ENCODE measurements around the gene CACNB1.

Gene CACNB1

DNA sequence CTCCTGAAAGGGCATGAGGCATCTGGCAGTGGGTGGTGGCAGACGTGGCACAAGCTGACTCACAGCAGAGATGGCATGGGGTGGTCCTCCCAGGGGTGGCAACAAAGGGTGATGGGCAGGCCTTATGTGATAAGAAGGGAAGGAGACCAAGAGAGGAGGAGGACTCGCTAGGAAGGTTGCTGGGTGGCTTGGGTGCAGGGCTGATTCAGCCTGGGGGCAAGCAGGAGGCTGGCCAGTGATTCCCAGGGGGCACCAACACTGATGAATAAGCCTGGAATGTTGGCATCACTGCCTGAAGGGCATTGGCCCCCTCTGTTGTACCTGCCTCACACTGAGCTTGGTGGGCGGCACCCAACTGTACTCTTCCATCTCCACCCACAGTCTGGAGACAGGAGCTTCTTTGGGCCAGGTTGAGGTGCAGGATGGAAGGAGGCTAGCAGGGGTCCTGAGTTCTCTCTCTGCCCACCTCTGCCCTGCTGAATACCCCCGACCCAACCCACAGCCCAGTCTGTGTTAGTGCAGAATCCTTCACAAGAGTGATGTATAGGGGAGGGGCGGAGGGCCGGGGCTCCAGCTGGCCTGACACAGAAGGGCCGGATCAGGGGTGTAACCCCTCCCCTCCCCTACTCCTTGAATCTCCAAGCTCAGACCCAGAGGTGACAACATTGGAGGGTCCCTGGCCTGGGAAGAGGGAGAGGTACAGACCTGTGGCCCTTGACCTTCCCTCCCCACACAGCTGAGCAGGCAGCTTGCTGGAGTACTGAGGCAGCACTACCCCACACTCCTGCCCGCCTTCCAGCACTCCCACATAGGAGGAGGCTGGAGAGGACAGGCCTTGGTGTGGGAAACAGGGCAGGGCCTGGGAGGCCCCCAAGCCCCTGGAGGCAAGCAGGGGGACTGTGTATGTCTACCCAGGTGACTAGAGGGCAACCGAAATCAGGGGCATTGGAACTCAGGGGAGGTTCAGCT lies 25.7 kb upstream of the CACNB1 start:
- ATAC-seq (replicated peaks; ENCODE audit: extremely low read depth, poor library complexity, severe bottlenecking) (no peak), DNase-seq (ENCODE audit: low spot score in 2 of 2) (no peak)
- Mint-ChIP-seq H3K9me3 (no peaks in the 10 kb centered on the region), H3K27me3 (peaks cover 36% of the 10 kb centered on the region), H3K27ac (ENCODE audit: low read depth) (no peak overlapping the region), H3K4me1 (peaks cover 7% of the 10 kb centered on the region), H3K36me3 (ENCODE audit: insufficient read depth) (peaks cover 3% of the 10 kb centered on the region), H3K4me3 (peak overlapping the region; percentile 73)

DNA sequence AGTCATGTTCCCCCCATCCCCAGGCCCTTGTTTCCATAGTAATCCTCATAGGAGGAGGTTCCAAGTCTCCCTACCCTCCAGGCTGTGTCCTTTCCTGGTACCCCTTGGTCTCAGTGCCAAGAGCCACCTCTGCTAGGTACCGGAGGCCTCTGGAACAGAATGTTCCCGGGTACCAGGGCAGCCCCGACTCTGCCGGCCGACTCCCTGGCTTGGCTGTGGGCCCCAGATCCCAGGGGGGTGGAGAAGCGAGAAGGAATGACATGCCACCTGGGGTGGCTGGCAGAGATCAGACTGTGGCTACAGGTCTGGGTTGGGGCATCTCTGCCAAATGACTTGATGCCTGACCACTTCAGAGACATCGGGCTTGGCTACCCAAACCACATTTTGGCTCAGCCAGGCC lies 24.7 kb upstream of the CACNB1 start:
- Mint-ChIP-seq H3K4me1 (peaks cover 7% of the 10 kb centered on the region), H3K4me3 (no peak overlapping the region), H3K27me3 (peaks cover 28% of the 10 kb centered on the region), H3K27ac (ENCODE audit: low read depth) (no peak overlapping the region), H3K9me3 (no peaks in the 10 kb centered on the region), H3K36me3 (ENCODE audit: insufficient read depth) (peaks cover 3% of the 10 kb centered on the region)
- no peak for DNase-seq (ENCODE audit: low spot score in 2 of 2)
- no peak for ATAC-seq (replicated peaks; ENCODE audit: extremely low read depth, poor library complexity, severe bottlenecking)

DNA sequence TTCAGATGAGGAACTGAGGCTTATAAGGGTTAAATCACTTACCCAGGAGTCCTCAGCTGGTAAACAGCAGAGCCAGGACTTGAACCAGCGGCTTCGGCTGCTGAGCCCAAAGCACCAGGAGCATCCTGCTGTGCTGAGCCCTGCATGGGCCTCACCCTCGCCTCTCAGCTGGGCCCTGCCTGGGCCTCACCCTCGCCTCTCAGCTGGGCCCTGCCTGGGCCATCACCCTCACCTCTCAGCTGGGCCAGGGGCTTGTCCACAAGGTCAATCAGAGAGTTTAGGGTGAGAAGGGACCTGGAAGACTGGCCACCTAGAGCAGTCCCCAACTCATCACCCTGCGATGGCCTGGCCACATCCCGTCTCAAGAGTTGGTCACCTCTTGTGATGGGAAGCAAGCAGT lies 24.1 kb upstream of the CACNB1 start:
- no peak for ATAC-seq (replicated peaks; ENCODE audit: extremely low read depth, poor library complexity, severe bottlenecking)
- Mint-ChIP-seq H3K27me3 (peaks cover 30% of the 10 kb centered on the region), H3K36me3 (ENCODE audit: insufficient read depth) (peaks cover 3% of the 10 kb centered on the region), H3K4me1 (peaks cover 7% of the 10 kb centered on the region), H3K9me3 (no peaks in the 10 kb centered on the region), H3K4me3 (no peak overlapping the region), H3K27ac (ENCODE audit: low read depth) (no peak overlapping the region)
- no peak for DNase-seq (ENCODE audit: low spot score in 2 of 2)

DNA sequence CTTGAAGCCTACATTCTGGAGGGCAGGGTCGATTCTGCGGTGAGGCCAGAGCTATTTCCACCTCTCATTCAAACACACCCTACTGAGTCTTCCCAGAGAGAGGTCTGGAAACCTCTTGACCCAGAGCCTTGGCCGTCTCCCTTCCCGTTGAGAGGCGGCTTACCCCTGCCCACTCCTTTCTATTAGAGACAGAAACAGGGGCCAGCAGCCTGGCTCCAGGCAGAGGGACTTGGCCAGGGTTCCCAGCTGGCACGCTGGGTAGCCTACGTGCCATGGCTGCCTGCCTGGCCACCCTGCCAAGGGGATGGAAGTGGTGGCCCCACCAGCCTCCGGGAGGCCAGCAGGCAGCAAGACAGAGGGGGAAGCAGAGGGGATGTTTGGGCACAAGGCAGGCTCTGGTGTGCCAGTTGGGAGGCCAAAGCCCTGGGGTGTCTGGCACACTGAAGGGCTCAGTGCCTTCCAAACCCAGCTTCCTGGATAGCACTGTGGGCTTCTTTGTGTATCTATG lies 22.2 kb upstream of the CACNB1 start:
- peaks cover 3% of the 10 kb centered on the region for H3K36me3 Mint-ChIP-seq (ENCODE audit: insufficient read depth)
- no peaks in the 10 kb centered on the region for H3K9me3 Mint-ChIP-seq
- no peak overlapping the region for H3K4me3 Mint-ChIP-seq
- peaks cover 38% of the 10 kb centered on the region for H3K27me3 Mint-ChIP-seq
- H3K27ac Mint-ChIP-seq (ENCODE audit: low read depth), result no peak overlapping the region
- ATAC-seq (replicated peaks; ENCODE audit: extremely low read depth, poor library complexity, severe bottlenecking), result no peak
- DNase-seq (ENCODE audit: low spot score in 2 of 2), result no peak
- H3K4me1 Mint-ChIP-seq, result no peaks in the 10 kb centered on the region

DNA sequence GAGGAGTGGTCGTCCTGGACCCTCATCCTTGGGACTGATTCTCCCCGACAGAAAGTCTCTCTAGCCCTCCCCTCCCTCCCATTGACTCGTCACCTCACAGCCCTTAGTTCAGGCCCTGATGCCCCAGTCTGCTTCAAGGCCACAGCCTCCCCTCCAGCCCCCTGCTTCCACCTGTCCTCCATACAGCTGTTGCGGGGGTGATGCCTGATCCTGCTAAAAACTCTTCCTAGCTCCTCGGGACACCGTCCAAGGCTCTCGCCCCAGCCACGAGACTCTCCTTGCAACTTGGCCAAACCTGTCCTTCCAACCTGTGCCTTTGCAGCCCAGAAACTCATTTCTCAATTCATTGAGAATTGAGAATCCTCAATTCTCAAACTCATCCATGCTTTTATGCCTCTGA lies 21.4 kb upstream of the CACNB1 start:
- Mint-ChIP-seq H3K9me3 (no peaks in the 10 kb centered on the region), H3K4me3 (no peak overlapping the region), H3K27me3 (peaks cover 39% of the 10 kb centered on the region), H3K27ac (ENCODE audit: low read depth) (no peak overlapping the region), H3K4me1 (no peaks in the 10 kb centered on the region), H3K36me3 (ENCODE audit: insufficient read depth) (peaks cover under 1% of the 10 kb centered on the region)
- DNase-seq (ENCODE audit: low spot score in 2 of 2), result no peak
- no peak for ATAC-seq (replicated peaks; ENCODE audit: extremely low read depth, poor library complexity, severe bottlenecking)

DNA sequence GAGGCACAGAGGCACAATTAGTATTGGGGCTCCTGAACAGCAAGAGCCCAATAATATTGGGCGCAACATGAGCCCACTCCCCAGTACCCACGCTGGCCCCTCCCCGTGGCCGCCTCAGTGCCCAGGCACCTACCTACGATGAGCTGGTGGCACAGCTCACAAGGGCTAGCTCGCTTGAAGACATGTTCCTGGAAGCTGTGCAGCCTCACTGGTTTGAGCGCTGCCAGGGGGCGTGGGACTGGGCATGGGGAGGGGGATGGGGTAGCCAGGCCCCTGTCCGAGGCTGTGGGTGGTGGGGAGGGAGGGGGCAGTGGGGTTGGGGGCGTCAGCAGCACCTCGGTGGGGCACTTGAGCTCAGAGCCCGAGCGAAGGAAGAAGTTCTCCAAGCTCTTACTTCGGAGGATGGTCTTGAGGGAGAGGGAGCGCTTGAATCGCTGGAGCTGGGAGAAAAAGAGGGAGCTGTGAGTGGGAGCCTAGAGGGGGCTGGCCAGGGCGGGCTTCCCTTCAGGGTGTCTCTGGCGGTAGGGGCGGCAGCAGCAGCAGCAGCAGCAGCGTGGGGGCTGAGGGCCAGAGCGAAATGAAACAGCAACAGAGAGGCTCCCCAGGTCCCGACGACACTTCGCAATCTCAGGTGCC lies 20.4 kb upstream of the CACNB1 start:
- Mint-ChIP-seq H3K36me3 (ENCODE audit: insufficient read depth) (no peaks in the 10 kb centered on the region), H3K27ac (ENCODE audit: low read depth) (no peak overlapping the region), H3K4me1 (no peaks in the 10 kb centered on the region), H3K9me3 (no peaks in the 10 kb centered on the region), H3K27me3 (peaks cover 41% of the 10 kb centered on the region), H3K4me3 (no peak overlapping the region)
- no peak for DNase-seq (ENCODE audit: low spot score in 2 of 2)
- no peak for ATAC-seq (replicated peaks; ENCODE audit: extremely low read depth, poor library complexity, severe bottlenecking)

DNA sequence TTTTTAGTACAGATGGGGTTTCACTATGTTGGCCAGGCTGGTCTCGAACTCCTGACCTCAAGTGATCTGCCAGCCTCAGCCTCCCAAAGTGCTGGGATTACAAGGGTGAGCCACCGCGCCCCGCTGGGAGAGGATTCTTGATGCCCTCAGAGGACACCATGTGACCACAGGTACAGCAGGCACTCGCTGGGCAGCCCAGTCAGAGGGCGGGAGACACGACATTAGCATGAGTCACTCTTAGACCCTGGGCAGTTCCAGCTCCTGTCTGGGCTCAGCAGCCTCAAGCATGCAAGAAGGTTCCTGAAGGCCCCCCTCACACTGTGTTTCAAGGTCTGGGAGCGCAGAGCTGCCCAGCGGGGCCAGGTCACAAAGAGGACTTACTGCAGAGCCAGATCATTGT lies 16.4 kb upstream of the CACNB1 start:
- no peak for ATAC-seq (replicated peaks; ENCODE audit: extremely low read depth, poor library complexity, severe bottlenecking)
- Mint-ChIP-seq H3K36me3 (ENCODE audit: insufficient read depth) (peaks cover 3% of the 10 kb centered on the region), H3K4me1 (peaks cover 14% of the 10 kb centered on the region), H3K27me3 (peaks cover 42% of the 10 kb centered on the region), H3K4me3 (no peak overlapping the region), H3K9me3 (no peaks in the 10 kb centered on the region), H3K27ac (ENCODE audit: low read depth) (no peak overlapping the region)
- no peak for DNase-seq (ENCODE audit: low spot score in 2 of 2)

DNA sequence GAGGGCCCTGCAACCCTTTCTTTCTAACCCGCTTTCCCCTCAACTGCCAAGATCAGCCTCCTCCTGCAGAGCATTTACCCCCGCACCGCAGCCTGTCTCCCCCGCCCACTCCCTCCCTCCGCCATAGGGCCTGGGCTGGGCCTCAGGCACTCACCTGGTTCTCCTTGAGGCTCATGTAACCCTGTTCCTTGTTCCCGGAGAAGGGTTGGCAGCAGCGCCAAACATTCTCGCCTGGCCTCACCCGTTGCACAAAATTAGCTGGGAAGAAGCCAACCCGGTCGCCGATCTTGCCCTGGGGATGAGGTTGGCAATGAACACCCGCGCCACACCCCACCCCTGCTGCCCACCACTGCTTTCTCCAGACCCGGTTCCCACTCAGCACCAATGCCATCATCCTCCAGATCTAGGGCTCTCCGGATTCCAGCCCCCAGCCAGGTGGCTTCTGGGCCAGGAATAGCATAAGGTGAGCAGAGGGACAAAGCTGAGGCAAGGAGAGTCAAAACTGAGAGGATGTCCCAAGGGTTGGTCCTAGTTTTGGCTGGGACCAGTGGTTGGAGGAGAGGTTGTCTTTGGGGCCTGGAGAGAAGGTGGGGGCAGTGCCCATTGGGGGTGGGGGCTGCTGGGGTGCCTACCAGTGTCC lies 15.5 kb upstream of the CACNB1 start:
- DNase-seq (ENCODE audit: low spot score in 2 of 2), result no peak
- Mint-ChIP-seq H3K4me1 (peaks cover 14% of the 10 kb centered on the region), H3K27me3 (peaks cover 42% of the 10 kb centered on the region), H3K27ac (ENCODE audit: low read depth) (no peak overlapping the region), H3K4me3 (no peak overlapping the region), H3K36me3 (ENCODE audit: insufficient read depth) (peaks cover 3% of the 10 kb centered on the region), H3K9me3 (no peaks in the 10 kb centered on the region)
- no peak for ATAC-seq (replicated peaks; ENCODE audit: extremely low read depth, poor library complexity, severe bottlenecking)

DNA sequence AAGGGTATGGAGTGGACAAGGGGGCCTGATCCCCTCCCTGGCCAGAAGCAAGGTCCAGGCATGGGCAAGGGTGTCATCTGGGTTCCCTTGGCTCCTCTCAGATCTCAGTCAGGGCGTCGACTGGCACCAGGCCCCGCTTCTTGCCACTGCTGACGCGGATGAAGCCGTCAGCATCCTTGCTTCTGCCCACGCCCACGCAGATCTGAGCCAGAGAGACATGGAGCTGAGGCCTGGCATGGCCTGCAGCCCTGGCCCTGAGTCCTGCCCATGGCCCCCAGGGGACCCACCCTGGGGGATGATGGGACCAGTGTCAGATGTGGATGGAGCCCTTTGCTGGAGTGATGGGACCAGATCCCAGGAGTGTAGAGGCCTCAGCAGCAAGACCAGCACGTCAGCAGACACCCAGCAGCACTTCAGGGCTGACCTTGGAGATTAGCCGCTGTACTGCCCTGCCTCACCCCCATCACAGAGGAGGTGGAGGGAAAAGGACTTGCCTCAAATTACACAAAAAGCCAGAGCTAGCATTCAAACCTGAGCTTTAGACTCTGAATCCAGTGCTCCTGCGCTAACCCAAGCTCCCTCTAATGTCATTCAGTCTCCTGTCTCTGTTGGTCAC lies 14.8 kb upstream of the CACNB1 start:
- peaks cover 15% of the 10 kb centered on the region for H3K4me1 Mint-ChIP-seq
- H3K27ac Mint-ChIP-seq (ENCODE audit: low read depth), result no peak overlapping the region
- no peaks in the 10 kb centered on the region for H3K9me3 Mint-ChIP-seq
- ATAC-seq (replicated peaks; ENCODE audit: extremely low read depth, poor library complexity, severe bottlenecking) (no peak), DNase-seq (ENCODE audit: low spot score in 2 of 2) (no peak)
- H3K4me3 Mint-ChIP-seq, result no peak overlapping the region
- H3K36me3 Mint-ChIP-seq (ENCODE audit: insufficient read depth), result peaks cover 3% of the 10 kb centered on the region
- peaks cover 41% of the 10 kb centered on the region for H3K27me3 Mint-ChIP-seq

DNA sequence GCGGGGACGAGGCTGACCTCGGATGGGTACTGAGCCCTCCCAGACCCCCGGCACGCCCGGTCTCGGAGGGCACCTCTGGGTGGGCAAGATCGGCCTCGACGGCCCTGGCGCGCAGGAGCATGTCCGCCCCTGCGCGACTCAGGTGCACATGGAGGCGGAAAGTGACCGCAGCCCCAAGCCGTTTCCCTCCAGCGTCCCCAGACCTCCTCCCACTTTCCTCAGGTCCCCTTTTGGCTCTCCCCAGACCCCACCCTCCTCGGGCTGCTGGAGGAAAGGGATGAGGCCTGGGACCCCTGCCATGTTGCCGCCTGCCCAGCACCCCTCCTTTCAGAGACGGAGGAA lies 12.6 kb upstream of the CACNB1 start:
- Mint-ChIP-seq H3K9me3 (no peaks in the 10 kb centered on the region), H3K4me1 (peaks cover 21% of the 10 kb centered on the region), H3K36me3 (ENCODE audit: insufficient read depth) (peaks cover 4% of the 10 kb centered on the region), H3K4me3 (peak overlapping the region; percentile 64), H3K27ac (ENCODE audit: low read depth) (peak overlapping the region; percentile 32), H3K27me3 (peaks cover 19% of the 10 kb centered on the region)
- ATAC-seq (replicated peaks; ENCODE audit: extremely low read depth, poor library complexity, severe bottlenecking) (no peak), DNase-seq (ENCODE audit: low spot score in 2 of 2) (no peak)

DNA sequence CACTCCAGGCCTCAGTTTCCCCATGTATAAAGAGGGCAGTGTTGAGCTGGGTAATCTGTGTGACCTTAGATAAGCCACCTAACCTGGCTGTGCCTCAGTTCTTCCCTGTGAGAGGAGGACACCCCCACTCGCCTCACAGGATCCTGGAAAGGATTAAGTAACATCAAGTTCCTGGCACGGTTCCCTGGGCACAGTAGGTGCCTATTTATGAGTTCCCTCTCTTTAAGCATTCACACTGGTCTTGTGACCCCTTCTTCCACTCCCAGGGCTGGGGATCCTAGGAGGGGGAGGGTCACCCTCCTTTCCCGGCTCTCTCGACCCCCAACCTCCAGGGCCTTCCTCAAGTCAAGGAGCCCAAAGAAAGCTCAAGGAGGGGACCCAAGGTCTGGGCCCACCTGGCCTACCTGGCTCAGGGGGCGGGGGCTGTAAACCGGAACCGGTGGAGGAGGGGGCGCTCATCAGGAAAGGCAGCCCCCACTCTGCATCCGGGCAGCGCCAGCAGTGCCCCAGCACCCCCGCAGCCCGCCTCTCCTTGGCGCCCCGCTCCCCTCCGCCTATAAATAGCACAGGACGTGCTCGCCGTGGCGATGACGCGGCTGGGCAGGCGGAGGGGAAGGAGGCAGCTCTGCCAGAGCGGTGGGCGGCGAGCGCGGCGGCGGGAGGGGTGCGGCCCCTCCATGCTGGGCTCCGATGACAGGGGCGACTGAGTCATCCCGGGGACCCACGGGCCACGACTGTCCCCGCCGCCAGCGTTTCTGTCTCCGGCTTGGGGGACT lies 12.0 kb upstream of the CACNB1 start:
- DNase-seq (ENCODE audit: low spot score in 2 of 2) (peak; percentile 51), ATAC-seq (replicated peaks; ENCODE audit: extremely low read depth, poor library complexity, severe bottlenecking) (peak; percentile 71)
- peak overlapping the region; percentile 78 for H3K27ac Mint-ChIP-seq (ENCODE audit: low read depth)
- peaks cover 21% of the 10 kb centered on the region for H3K4me1 Mint-ChIP-seq
- peaks cover 13% of the 10 kb centered on the region for H3K27me3 Mint-ChIP-seq
- peak overlapping the region; percentile 64 for H3K4me3 Mint-ChIP-seq
- peaks cover 8% of the 10 kb centered on the region for H3K36me3 Mint-ChIP-seq (ENCODE audit: insufficient read depth)
- H3K9me3 Mint-ChIP-seq, result no peaks in the 10 kb centered on the region

DNA sequence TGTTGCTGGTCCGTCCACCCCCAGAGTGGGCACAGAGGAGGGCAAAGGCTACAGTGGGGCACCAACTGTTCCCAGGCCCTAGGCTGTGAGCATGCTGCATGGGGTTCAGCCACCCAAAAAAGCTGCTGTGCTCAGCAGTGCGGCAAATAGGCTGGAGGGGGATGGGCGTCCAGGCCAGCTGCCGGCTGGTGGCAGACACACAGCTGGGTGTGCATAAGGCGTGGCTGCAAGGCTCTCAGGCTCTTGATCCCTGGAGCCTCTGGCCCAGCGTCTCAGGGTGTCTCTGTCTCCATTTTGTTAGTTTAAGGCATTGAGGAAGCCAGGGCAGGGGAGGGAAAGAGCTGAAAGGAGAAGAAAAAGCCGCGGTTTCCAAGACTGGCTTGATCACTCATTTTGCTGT lies 11.4 kb upstream of the CACNB1 start:
- ATAC-seq (replicated peaks; ENCODE audit: extremely low read depth, poor library complexity, severe bottlenecking), result peak; percentile 35
- H3K27ac Mint-ChIP-seq (ENCODE audit: low read depth), result peak overlapping the region; percentile 78
- H3K36me3 Mint-ChIP-seq (ENCODE audit: insufficient read depth), result peaks cover 14% of the 10 kb centered on the region
- H3K4me1 Mint-ChIP-seq, result peaks cover 25% of the 10 kb centered on the region
- DNase-seq (ENCODE audit: low spot score in 2 of 2), result no peak
- H3K4me3 Mint-ChIP-seq, result peak overlapping the region; percentile 64
- H3K9me3 Mint-ChIP-seq, result no peaks in the 10 kb centered on the region
- peaks cover 8% of the 10 kb centered on the region for H3K27me3 Mint-ChIP-seq
